Endothelial cell of hepatic sinusoid (primary cell): ENCODE measurements around the gene CAMTA1.
"Not testable (repeated sequence)": the region's sequence is repeated elsewhere in the genome, so short reads cannot be mapped to it uniquely, and the experiment has no call there.

ENCODE experiments used
- in situ Hi-C: cut with HindIII; loops from 2 replicates; pipeline ENCODE4 v1.10.0; 2017; ENCODE audit warnings: low sequenced_read_pairs

The CAMTA1 gene

GRCh38 chr1:6845786-6846185, 60.5 kb downstream of the CAMTA1 start:
- in situ Hi-C loops: not testable (repeated sequence)

GRCh38 chr1:6848816-6849215, 63.6 kb downstream of the CAMTA1 start:
- in situ Hi-C loops: no loop called here

DNA sequence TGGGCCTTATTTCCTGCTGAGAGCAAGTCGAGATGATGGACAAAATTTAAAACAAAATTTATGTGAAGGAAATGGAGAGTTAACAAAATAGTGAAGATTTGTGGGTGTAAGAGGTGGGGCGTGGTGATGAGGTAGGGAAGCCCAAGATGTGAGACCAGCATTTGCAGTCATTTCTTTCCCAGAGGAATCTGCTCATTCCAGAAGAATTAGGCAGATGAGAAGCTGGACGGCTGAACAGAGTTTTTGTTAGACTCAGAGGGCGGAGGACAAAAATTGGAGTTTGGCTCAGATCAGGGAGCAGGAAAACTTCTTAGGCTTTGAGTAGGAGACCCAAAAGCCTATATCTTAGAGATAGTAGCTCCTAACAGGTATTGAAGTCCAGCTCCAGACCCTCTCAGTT, 65.3 kb downstream of the CAMTA1 start:
- in situ Hi-C loops: no loop called here

DNA sequence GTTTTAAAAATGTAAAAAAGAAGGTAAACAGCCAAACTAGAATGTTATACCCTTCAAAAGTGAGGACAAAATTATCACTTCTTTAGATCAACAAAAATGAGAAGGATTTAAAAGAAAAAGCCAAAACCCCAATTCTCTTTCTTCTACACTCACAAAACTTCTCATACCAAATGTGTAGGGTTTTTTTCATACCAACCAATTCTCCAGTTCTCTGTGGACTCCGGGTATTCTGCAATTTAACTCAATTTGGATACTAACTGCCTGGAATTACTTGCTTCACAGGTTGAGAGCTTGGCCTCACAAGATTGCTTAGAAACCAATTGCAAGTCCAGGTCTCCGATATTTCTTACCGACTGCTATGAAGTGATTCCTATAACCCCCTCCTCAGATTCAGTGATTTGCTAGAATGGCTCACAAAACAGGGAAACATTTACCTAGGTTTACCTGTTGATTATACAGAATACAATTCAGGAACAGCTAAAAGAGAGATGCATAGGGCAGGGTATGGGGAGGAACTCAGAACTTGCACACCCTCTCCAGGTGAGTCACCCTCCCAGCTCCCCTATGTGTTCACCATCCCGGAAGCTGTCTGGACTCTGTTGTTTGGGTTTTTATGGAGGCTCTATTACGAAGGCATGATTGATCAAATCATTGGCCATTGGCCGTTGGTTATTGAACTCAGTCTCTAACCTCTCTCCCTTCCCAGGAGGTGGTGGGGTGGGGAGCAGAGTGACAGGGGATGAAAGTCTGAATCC, 67.1 kb downstream of the CAMTA1 start:
- in situ Hi-C loops: no loop called here

- in situ Hi-C loops: no loop called here
These were observed 68.9 kb downstream of the CAMTA1 start for GRCh38 chr1:6854166-6854565.

DNA sequence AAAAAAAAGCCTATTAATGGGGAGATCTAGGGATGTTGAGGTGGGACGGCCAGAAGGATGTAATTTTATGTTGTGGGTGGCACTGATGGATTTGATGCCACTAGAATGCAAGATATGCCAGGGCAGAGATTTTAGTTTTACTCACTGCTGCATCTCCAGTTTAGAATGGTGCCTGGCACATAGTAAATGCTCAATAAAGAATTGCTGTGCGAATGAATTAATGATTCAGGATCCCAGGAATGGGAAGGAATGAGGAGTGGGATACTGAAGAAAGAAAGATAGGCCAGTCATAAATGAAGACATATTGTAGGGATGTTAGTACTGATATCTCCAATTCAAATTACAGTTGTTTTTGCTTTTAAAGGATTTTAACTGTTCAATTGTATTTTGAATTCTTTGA, 72.6 kb downstream of the CAMTA1 start:
- in situ Hi-C loops: no loop called here

DNA sequence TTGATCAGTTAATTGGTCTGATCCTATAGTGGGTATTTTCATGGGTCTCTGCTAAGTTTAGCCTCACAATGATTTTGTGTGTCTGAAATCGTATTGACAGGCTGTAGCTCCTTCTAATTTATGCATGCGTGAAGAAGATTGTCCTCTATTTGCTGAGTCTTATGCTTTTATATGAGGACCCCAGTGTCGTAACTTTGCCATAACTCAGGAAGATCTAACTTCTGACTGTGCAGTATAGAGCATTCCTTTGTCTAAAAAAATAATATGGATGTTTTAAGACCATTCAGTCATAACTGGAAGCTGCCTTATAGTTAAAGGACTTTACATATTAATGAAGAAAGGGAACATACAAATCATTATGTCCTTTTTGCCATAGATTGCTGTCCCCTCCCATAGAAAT, 73.3 kb downstream of the CAMTA1 start:
- in situ Hi-C loops: no loop called here

GRCh38 chr1:6859415-6860343, 74.4 kb downstream of the CAMTA1 start:
- in situ Hi-C loops: no loop called here

DNA sequence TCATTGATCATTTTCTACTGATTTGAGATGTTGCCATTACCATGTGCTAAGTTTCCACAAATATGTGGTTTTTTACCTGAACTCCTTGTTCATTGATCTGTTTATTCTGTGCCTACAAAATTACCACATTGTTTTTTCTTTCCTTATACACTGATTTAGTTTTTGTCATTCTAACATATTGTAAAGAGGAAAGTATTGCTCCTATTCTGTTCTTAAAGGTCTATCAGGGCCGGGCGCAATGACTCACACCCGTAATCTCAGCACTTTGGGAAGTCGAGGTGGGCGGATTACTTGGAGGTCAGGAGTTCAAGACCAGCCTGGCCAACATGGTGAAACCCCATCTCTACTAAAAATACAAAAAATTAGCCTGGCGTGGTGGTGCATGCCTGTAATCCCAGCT, 75.1 kb downstream of the CAMTA1 start:
- in situ Hi-C loops: no loop called here

DNA sequence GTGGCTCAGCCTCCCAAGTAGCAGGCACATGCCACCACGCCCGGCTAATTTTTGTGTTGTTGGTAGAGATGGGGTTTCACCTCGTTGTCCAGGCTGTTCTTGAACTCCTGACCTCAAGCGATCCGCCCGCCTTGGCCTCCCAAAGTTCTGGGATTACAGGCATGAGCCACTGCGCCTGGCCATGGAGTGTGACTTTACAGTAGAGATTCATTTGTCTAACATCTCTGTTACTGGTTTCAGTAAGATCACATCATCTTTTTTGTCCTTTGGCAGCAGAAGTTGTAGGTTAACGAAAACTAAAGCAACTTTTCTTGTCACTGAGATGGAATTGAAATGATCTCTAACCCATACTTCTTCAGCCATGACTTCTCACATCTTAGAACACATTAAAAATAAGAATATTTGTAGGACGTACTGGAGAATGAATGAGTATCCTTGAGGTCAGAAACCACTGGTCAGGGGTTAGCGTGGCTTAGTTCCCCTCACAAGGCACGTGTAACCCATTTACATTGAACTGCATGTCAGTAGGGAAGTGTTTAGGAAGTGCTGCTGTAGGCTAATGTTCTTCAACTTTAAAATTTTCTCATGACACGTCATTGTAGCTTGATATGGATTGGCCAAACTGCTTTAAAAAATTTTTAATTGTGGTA, 75.9 kb downstream of the CAMTA1 start:
- in situ Hi-C loops: no loop called here

- in situ Hi-C loops: no loop called here
These were observed 77.7 kb downstream of the CAMTA1 start for GRCh38 chr1:6862906-6863305.

GRCh38 chr1:6864166-6864565, 78.9 kb downstream of the CAMTA1 start:
- in situ Hi-C loops: no loop called here

- in situ Hi-C loops: no loop called here
These were observed 81.6 kb downstream of the CAMTA1 start for GRCh38 chr1:6866825-6867224.

DNA sequence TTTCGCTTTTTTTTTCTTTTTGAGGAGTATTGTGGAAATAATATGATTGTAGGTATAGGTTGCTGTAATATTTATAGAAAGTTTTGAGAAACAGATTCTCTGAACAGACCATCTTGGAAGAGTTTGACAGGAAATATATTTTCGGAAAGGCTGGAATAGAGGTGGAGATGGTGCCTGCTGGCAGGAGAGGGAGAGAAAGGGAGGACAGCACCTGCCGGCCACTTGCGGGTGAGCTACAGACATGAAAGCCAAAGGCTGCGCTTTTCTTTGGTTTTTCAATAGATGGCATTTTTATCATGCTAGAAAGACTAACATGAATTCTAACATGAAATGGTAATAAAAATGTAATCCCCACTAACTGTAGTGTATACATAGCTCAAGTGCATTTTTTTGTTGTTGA, 82.1 kb downstream of the CAMTA1 start:
- in situ Hi-C loops: no loop called here

- in situ Hi-C loops: no loop called here
These were observed 82.7 kb downstream of the CAMTA1 start for GRCh38 chr1:6867729-6868659.

- in situ Hi-C loops: no loop called here
These were observed 83.6 kb downstream of the CAMTA1 start for GRCh38 chr1:6868660-6869380.

- in situ Hi-C loops: no loop called here
These were observed 84.3 kb downstream of the CAMTA1 start for GRCh38 chr1:6869545-6869944.

- in situ Hi-C loops: no loop called here
These were observed 84.8 kb downstream of the CAMTA1 start for GRCh38 chr1:6870086-6870485.

DNA sequence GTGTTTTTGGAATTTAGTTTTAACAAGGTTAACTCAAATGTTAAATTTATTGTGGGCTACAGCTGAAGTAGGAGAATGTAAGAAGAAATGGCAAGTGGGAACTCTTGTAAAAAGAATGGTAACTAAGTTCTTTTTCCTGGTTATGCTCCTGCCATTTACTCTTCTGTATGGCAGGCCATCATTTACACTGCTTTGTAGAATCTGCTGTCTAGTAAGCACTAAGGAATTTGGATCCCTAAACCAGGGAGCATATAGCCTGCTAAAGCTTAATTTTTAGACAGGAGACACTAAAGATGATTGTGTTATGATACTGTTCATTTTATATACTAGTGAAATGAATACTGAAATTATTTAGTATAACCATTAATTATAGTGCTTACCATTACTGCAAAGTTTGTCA, 85.3 kb downstream of the CAMTA1 start:
- in situ Hi-C loops: no loop called here
